ENCODE measurements around the gene RECK.

DNA sequence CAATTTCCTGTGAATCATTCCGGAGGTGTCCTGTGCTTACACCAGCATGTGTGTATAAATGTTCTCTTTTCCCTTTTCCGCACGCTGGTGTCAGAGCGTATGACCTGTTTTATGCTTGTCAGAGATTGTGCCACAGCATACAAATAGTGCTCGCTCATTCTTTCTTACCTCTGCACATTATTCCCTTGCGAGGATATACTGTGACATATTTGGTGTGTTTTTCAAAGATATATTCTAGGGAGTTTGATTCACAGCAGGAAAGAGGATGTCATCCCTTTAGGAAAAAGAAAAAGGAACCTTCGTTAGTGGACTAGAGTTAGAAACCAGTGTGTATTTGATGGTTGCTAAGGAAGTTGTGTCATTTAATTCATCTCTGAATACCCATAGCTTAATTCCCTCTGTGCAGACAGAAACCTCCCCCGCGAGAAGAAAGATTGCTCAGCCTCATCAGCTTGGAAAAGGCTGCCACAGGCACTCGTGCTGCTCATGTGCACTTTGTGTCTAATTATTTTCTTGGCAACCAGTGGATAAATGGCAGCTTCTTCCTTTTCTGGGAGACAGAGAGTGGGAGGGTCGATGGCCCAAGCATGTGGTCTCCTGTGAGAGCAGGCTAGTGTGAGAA, 117.7 kb downstream of the RECK start:
- TF ChIP-seq, protein P1, sequence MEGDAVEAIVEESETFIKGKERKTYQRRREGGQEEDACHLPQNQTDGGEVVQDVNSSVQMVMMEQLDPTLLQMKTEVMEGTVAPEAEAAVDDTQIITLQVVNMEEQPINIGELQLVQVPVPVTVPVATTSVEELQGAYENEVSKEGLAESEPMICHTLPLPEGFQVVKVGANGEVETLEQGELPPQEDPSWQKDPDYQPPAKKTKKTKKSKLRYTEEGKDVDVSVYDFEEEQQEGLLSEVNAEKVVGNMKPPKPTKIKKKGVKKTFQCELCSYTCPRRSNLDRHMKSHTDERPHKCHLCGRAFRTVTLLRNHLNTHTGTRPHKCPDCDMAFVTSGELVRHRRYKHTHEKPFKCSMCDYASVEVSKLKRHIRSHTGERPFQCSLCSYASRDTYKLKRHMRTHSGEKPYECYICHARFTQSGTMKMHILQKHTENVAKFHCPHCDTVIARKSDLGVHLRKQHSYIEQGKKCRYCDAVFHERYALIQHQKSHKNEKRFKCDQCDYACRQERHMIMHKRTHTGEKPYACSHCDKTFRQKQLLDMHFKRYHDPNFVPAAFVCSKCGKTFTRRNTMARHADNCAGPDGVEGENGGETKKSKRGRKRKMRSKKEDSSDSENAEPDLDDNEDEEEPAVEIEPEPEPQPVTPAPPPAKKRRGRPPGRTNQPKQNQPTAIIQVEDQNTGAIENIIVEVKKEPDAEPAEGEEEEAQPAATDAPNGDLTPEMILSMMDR (IDR thresholded peaks at IDR 0.05), result no peak
- TF ChIP-seq ZFX (IDR thresholded peaks at IDR 0.05; ENCODE audit: borderline replicate concordance), result no peak
